Esophagus mucosa (tissue), 1 donor: ENCODE data around the gene R3HDM4. TPM values are rescaled to one million over a fixed set of nuclear protein-coding genes. Genes with fewer than 3 reads are reported as not detected.
"Not testable (repeated sequence)": the region's sequence is repeated elsewhere in the genome, so short reads cannot be mapped to it uniquely, and the experiment has no call there.

Experiments used
- ATAC-seq: fragments of 200-7000 bp; cut with Tn5 transposase; one replicate; pipeline ENCODE4 v1.9.1; 2020
- total RNA-seq: library from RNA; stranded (reverse); gene quantifications from one replicate; pipeline ENCODE4 v1.2.4, GENCODE V29; 2023
- donor health status: DM: yes; HTN: yes; CAD: no.

The R3HDM4 gene
- total RNA-seq, 1 donor from 2014 or later: 59.2 TPM

DNA sequence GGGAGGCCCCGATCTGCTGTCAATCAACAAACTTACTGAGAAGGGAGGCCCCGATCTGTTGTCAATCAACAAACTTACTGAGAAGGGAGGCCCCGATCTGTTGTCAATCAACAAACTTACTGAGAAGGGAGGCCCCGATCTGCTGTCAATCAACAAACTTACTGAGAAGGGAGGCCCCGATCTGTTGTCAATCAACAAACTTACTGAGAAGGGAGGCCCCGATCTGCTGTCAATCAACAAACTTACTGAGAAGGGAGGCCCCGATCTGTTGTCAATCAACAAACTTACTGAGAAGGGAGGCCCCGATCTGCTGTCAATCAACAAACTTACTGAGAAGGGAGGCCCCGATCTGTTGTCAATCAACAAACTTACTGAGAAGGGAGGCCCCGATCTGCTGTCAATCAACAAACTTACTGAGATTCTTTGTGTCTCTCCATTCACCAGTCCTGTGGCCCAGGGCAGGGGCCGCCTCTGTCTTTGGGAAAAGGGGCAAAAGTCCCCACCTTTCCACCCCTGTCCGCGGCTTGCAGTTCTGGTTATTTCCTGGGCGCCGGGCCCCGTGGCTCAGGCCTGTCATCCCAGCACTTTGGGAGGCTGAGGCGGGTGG is 59.3 kb downstream of the R3HDM4 start:
- not testable (repeated sequence) for ATAC-seq

DNA sequence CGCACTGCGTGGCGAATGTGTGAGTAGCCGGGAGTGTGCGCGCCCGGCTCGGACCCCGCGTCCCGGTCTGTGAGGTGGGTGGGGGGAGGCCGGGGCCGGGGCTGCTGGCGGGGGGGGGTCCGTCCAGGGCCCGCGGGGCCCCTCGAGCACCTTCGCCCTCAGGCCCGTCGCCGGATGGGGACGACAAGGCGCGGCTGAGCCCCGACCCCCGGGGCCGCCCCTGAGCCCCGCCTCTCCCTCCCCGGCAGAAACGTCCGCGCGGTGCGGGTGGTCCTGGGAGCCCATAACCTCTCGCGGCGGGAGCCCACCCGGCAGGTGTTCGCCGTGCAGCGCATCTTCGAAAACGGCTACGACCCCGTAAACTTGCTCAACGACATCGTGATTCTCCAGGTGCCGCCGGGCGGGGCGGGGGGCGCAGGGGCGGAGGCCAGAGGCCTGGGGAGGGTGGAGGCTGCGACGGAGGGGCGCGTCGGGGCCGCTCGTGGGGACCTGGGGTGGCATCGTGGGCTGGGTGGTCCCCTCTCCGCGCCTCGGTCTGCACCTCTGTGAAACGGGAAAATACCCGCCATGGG is 59.9 kb downstream of the R3HDM4 start:
- no peak for ATAC-seq

DNA sequence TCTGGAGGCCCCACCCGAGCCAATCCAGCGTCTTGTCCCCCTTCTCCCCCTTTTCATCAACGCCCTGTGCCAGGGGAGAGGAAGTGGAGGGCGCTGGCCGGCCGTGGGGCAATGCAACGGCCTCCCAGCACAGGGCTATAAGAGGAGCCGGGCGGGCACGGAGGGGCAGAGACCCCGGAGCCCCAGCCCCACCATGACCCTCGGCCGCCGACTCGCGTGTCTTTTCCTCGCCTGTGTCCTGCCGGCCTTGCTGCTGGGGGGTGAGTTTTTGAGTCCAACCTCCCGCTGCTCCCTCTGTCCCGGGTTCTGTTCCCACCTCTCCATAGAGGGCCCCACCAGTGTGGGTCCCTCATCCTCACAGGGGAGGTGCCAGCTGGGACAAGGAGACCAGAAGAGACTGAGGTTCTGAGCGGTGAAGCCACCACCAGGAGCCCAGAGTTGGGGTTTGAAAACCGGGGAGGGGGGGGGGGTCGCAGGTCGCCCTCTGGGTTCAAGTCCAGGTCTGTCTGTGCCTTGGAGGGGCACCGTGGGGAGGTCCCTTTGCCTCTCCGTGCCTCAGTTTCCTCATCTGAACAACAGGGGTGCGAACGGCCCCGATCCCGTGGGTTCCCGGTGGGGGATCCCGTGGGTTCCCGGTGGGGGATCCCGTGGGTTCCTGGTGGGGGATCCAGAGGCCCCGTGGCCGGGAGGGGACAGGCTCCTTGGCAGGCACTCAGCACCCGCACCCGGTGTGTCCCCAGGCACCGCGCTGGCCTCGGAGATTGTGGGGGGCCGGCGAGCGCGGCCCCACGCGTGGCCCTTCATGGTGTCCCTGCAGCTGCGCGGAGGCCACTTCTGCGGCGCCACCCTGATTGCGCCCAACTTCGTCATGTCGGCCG is 60.6 kb downstream of the R3HDM4 start, which contains the start of gene ELANE:
ELANE (plus strand) TSS at position 168 of the 878 bp plus-strand sequence; CDS start at position 194, 26 bp downstream.
- ATAC-seq: no peak

DNA sequence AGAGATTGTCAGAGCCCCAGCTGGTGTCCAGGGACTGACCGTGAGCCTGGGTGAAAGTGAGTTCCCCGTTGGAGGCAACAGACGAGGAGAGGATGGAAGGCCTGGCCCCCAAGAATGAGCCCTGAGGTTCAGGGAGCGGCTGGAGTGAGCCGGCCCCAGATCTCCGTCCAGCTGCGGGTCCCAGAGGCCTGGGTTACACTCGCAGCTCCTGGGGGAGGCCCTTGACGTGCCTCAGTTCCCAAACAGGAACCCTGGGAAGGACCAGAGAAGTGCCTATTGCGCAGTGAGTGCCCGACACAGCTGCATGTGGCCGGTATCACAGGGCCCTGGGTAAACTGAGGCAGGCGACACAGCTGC is 62.1 kb downstream of the R3HDM4 start:
- ATAC-seq: no peak

DNA sequence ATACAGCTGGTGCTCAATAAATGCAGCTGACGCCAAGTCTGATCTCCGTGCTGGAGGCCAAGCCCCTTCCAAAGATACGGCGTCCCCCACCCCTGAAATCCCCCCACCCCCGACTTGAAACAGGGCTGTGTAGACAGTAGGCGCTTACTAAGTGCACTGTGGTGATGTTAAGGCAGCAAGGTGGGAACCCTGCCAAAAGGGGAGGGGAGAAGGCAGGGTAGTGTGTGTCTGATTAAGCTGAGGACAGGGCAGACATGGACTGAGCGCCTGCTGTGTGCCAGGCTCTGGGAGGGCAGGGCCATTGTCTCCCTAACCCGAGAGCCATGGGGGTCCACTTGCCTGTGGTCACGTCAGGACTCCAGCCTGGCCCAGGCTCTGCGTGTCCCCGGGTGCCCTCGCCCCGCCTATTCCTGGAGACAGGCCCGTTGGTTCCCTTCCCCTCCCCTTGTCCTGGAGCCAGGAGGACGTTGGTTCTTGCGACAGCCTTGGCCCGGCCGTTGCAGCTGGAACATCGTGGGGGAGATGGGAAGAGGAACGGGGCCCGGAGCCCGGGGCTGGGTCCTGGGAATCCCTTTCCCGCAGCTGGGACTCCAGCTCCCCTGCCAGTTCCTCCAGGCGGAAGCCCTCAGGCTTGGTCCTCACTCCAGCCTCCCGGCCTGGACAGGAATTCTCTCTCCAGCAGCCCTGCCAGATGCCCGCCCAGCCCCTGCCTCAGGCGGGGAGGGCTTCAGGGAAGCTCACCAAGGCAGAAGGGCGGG is 62.6 kb downstream of the R3HDM4 start:
- ATAC-seq: peak; percentile 54

DNA sequence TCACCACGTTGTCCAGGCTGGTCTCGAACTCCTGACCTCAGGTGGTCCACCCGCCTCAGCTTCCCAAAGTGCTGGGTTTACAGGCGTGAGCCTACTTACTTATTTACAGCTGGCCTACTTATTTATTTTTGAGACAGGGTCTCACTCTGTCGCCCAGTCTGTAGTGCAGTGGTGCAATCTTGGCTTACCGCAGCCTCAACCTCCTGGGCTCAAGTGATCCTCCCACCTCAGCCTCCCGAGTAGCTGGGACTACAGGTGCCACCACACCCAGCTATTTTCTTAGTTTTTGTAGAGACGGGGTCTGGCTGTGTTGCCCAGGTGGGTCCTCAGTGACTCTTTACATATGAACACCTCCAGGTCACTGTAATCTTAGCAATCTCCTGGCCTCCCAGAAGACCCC is 63.8 kb downstream of the R3HDM4 start:
- ATAC-seq: not testable (repeated sequence)

DNA sequence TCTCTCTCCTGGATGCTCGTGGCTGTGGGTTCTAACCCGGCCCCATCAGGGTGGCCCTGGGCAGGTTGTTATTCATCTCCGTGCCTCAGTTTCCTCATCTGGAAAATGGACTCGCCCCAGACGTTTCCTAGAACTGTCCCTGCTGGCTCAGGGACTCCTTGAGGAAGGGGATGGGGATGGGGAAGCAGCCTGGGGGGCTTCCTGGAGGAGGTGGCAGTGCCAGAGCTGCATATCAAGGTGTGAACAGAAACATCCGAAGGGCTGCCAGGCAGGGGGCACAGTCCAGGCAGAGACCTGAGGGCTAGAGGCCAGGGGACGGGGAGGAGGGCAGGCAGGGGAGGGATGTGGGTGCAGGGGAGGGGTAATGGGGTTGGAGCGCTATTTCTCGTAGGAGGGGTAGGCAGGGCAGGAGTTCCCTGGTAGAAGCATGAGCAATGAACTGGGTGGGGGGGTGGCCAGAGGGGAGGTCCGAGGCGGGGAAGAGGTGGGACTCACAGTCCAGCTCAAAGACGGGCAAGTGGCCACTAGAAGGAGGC is 64.6 kb downstream of the R3HDM4 start:
- ATAC-seq: no peak

Other genes starting within 250 kb of the R3HDM4 start
- gene FSTL3, start 236.8 kb downstream of the R3HDM4 start, total RNA-seq: 3.3 TPM
- not detected for gene PRSS57, start 217.8 kb downstream of the R3HDM4 start, total RNA-seq
- gene PALM, start 204.3 kb downstream of the R3HDM4 start, total RNA-seq: 2.0 TPM
- gene MISP, start 162.1 kb downstream of the R3HDM4 start, total RNA-seq: 0.40 TPM
- 279 TPM for gene PTBP1, start 115.8 kb downstream of the R3HDM4 start, total RNA-seq
- gene PLPPR3, start 91.3 kb downstream of the R3HDM4 start, total RNA-seq: not detected
- not detected for gene AZU1, start 85.4 kb downstream of the R3HDM4 start, total RNA-seq
- not detected for gene PRTN3, start 72.2 kb downstream of the R3HDM4 start, total RNA-seq
- not detected for gene ELANE, start 60.9 kb downstream of the R3HDM4 start, total RNA-seq
- 21.5 TPM for gene CFD, start 53.6 kb downstream of the R3HDM4 start, total RNA-seq
- gene MED16, start 20.0 kb downstream of the R3HDM4 start, total RNA-seq: 43.5 TPM
- not detected for gene RNU6-9, start 19.7 kb downstream of the R3HDM4 start, total RNA-seq
- gene KISS1R, start 4.1 kb upstream of the R3HDM4 start, total RNA-seq: not detected
- gene ARID3A, start 12.8 kb upstream of the R3HDM4 start, total RNA-seq: 6.9 TPM
- gene WDR18, start 71.1 kb upstream of the R3HDM4 start, total RNA-seq: 41.2 TPM
- not detected for gene GRIN3B, start 87.2 kb upstream of the R3HDM4 start, total RNA-seq
- gene TMEM259, start 107.9 kb upstream of the R3HDM4 start, total RNA-seq: 72.3 TPM
- not detected for gene RNU6-2, start 108.3 kb upstream of the R3HDM4 start, total RNA-seq
- 183 TPM for gene CNN2, start 113.4 kb upstream of the R3HDM4 start, total RNA-seq
- gene ABCA7, start 126.9 kb upstream of the R3HDM4 start, total RNA-seq: 24.8 TPM
- 5.1 TPM for gene ARHGAP45, start 153.9 kb upstream of the R3HDM4 start, total RNA-seq
- gene POLR2E, start 182.2 kb upstream of the R3HDM4 start, total RNA-seq: 139 TPM
- 138 TPM for gene GPX4, start 190.8 kb upstream of the R3HDM4 start, total RNA-seq